ENCODE results near the gene TMCC1.

Gene TMCC1

GRCh38 chr3:129796146-129796545 lies 97.4 kb downstream of the TMCC1 start (continued):
- TF ChIP-seq ZNF565 (CRISPR knock-in tag; conservative IDR thresholded peaks at IDR 0.05; ENCODE audit: low read depth) = no peak
- TF ChIP-seq RARB (CRISPR knock-in tag; IDR thresholded peaks at IDR 0.05) = no peak

- TF ChIP-seq PPARA (CRISPR knock-in tag; IDR thresholded peaks at IDR 0.05; ENCODE audit: borderline replicate concordance) = no peak
- no peak for TF ChIP-seq ZNF70 (CRISPR knock-in tag; IDR thresholded peaks at IDR 0.05)
- no peak for TF ChIP-seq ESRRG (CRISPR knock-in tag; IDR thresholded peaks at IDR 0.05)
- no peak for TF ChIP-seq ISL1 (CRISPR knock-in tag; IDR thresholded peaks at IDR 0.05)
- no peak for TF ChIP-seq TOX (CRISPR knock-in tag; IDR thresholded peaks at IDR 0.05; ENCODE audit: borderline replicate concordance)
- no peak for TF ChIP-seq GLIS3 (CRISPR knock-in tag; IDR thresholded peaks at IDR 0.05)
- TF ChIP-seq SNAI2 (CRISPR knock-in tag; IDR thresholded peaks at IDR 0.05) = no peak
- TF ChIP-seq TSHZ2 (CRISPR knock-in tag; IDR thresholded peaks at IDR 0.05) = no peak
- no peak for TF ChIP-seq CSDC2 (CRISPR knock-in tag; IDR thresholded peaks at IDR 0.05)
- TF ChIP-seq ZNF565 (CRISPR knock-in tag; conservative IDR thresholded peaks at IDR 0.05; ENCODE audit: low read depth) = no peak
- TF ChIP-seq BACH2 (CRISPR knock-in tag; IDR thresholded peaks at IDR 0.05; ENCODE audit: borderline replicate concordance) = no peak
- no peak for TF ChIP-seq ZFP3 (CRISPR knock-in tag; IDR thresholded peaks at IDR 0.05)
- TF ChIP-seq ZC3H10 (CRISPR knock-in tag; IDR thresholded peaks at IDR 0.05) = no peak
- TF ChIP-seq OSR1 (CRISPR knock-in tag; IDR thresholded peaks at IDR 0.05) = no peak
- TF ChIP-seq POU6F1 (CRISPR knock-in tag; IDR thresholded peaks at IDR 0.05; ENCODE audit: borderline replicate concordance, low read depth) = no peak
- no peak for TF ChIP-seq ZFP30 (CRISPR knock-in tag; IDR thresholded peaks at IDR 0.05)
- TF ChIP-seq RARB (CRISPR knock-in tag; IDR thresholded peaks at IDR 0.05) = no peak
- TF ChIP-seq, protein P1, sequence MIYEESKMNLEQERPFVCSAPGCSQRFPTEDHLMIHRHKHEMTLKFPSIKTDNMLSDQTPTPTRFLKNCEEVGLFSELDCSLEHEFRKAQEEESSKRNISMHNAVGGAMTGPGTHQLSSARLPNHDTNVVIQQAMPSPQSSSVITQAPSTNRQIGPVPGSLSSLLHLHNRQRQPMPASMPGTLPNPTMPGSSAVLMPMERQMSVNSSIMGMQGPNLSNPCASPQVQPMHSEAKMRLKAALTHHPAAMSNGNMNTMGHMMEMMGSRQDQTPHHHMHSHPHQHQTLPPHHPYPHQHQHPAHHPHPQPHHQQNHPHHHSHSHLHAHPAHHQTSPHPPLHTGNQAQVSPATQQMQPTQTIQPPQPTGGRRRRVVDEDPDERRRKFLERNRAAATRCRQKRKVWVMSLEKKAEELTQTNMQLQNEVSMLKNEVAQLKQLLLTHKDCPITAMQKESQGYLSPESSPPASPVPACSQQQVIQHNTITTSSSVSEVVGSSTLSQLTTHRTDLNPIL (CRISPR knock-in tag; IDR thresholded peaks at IDR 0.05; ENCODE audit: low read depth) = no peak
- ATAC-seq = peak; percentile 61
These were observed 98.1 kb downstream of the TMCC1 start for GRCh38 chr3:129795186-129796010.

DNA sequence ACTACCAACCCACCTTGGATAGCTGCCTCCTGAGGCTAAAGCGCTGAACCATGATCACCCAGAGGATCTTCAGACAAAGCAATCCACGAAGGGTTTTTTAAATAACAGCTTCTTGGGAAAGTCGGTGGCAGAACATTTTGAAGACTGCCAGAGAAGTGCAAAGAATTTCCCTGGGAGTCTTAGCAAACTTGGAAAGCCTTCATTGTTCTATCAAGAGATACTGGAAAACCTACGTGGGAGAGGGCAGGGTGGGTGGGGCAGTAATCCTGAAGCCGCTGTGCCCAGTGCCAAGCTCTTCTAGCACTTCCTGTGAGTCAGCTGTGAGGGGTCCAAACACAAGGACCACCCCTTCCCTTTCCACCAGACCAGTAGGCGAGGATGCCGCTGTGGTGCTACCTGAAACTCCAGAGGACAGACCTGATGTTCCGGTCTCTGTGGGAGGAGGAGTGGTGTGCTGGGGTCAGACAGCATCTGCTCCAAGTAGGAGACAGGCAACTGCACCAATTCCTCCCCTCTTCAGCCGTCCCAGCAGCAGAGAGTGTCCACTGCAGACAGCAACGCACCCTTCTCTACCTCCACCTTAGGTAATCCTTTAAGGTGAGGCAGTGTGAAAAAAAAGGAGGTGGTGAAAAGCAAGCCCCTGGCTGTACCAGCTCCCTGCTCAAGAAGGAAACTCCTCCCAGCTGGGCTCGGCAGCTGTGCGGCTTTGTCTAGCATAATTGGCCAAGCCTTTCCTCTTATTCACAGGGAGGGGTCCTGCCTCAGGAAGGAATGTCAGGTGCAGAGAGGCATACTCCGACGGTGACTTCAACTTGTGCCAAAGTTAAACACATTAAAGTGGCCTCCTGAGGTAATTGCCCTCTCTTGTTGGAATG lies 99.0 kb downstream of the TMCC1 start:
- ATAC-seq = peak; percentile 63
- 0 out of 2 replicates have a peak, but pooled peaks have one; percentile 13 for TF ChIP-seq ISL1 (CRISPR knock-in tag; IDR thresholded peaks at IDR 0.05)
- TF ChIP-seq ZNF8 (CRISPR knock-in tag; IDR thresholded peaks at IDR 0.05) = no peak

DNA sequence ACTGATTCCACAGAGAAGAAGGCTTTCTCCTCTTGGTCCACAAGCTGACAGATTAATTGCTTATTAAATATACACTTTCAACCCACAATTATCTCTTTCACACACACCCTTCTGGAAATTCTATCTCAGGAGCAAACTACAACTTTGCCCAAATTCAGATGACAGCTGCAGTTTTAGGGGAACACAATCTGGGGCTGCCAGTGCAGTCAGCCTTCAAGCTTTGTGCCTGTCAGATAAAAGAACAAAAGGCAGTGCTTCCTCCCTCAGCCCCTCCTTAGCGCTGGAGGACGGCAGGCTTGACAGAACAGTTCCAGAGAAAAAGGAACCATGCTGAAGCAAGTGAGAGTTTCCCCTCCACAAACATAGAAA lies 99.6 kb downstream of the TMCC1 start:
- no peak for TF ChIP-seq ZNF70 (CRISPR knock-in tag; IDR thresholded peaks at IDR 0.05)
- no peak for TF ChIP-seq TCF4 (CRISPR knock-in tag; IDR thresholded peaks at IDR 0.05; ENCODE audit: borderline replicate concordance)
- no peak for TF ChIP-seq ISL1 (CRISPR knock-in tag; IDR thresholded peaks at IDR 0.05)
- no peak for TF ChIP-seq ZFP30 (CRISPR knock-in tag; IDR thresholded peaks at IDR 0.05)
- TF ChIP-seq RARB (CRISPR knock-in tag; IDR thresholded peaks at IDR 0.05) = no peak
- peak; percentile 36 for ATAC-seq

GRCh38 chr3:129793319-129793718 lies 100.2 kb downstream of the TMCC1 start:
- ATAC-seq = no peak
- TF ChIP-seq PATZ1 (CRISPR knock-in tag; IDR thresholded peaks at IDR 0.05; ENCODE audit: borderline replicate concordance) (no peak), ZNF8 (CRISPR knock-in tag; IDR thresholded peaks at IDR 0.05) (no peak), GLIS3 (CRISPR knock-in tag; IDR thresholded peaks at IDR 0.05) (no peak), ISL1 (CRISPR knock-in tag; IDR thresholded peaks at IDR 0.05) (no peak), ZC3H10 (CRISPR knock-in tag; IDR thresholded peaks at IDR 0.05) (no peak), ARNTL (CRISPR knock-in tag; IDR thresholded peaks at IDR 0.05; ENCODE audit: borderline replicate concordance, low read depth) (no peak), POU6F1 (CRISPR knock-in tag; IDR thresholded peaks at IDR 0.05; ENCODE audit: borderline replicate concordance, low read depth) (no peak)
